HG02885 (cell line): Measurements from ENCODE around the gene SLC25A5.
"Not testable (repeated sequence)": the region's sequence is repeated elsewhere in the genome, so short reads cannot be mapped to it uniquely, and the experiment has no call there.

Experiments used
- ATAC-seq: cut with Tn5 transposase; IDR thresholded peaks from one replicate; pipeline ENCODE4 v1.9.1; 2021; ENCODE audit warnings: mild to moderate bottlenecking; ENCODE audit not compliant: unreplicated experiment, poor library complexity

The SLC25A5 gene

GRCh38 chrX:119467842-119468550 lies at the start of gene SLC25A5:
SLC25A5 (plus strand) TSS chrX:119468444; CDS start chrX:119468516, 72 bp downstream.
- peak; percentile 88 for ATAC-seq

DNA sequence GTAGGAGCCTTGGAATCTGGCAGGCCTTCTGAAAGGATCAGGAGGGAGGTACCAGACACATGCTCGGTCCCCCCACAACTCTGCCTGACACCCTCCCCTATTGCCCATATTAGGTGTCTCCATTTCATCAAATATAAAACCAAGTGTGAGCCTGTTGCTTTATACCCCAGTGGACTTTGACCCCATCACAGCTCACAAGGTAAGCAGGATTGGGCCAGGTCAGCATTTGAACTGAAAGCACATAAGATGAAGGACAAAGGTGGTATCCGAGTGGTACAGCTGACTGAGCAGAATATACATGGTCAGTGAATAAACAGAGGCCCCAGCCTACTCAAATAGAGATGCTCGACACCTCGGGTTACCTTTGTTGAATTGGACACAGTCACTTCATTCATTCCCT lies 49.1 kb upstream of the SLC25A5 start:
- ATAC-seq = no peak

- ATAC-seq = no peak
Observed at GRCh38 chrX:119419898-119420297, 48.3 kb upstream of the SLC25A5 start.

DNA sequence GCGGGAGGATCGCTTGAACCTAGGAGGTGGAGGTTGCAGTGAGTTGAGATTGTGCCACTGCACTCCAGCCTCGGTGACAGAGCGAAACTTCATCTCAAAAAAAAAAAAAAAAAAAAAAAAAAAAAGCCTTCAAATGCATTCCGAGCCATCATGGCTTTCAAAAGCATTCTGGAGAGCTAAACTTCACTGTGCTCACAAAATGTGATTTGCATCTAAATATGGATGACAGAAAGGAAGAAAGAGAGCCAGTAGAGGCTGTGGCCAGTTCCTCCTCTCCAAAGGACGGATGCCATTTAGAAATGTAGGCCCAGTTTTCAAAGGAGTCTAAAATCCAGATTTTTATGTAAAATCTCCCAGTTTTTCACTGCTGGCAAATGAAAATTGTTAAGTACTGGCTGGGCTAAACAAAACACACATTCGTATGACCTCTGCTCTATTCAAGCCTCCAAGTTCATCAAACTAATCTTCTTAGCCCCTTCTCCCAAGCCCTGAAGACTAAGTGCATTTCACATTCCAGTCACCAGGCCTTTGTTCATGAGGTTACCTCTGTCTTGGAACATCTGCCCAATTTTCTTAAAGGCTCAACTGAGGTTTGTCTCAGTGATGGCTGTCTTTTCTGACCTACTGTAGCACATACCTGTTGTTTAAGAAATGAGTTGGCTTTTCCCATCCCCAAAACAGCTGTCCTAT lies 47.1 kb upstream of the SLC25A5 start:
- no peak for ATAC-seq

GRCh38 chrX:119423631-119424030 lies 44.6 kb upstream of the SLC25A5 start:
- ATAC-seq = no peak

- no peak for ATAC-seq
Observed at GRCh38 chrX:119424999-119425398, 43.2 kb upstream of the SLC25A5 start.

DNA sequence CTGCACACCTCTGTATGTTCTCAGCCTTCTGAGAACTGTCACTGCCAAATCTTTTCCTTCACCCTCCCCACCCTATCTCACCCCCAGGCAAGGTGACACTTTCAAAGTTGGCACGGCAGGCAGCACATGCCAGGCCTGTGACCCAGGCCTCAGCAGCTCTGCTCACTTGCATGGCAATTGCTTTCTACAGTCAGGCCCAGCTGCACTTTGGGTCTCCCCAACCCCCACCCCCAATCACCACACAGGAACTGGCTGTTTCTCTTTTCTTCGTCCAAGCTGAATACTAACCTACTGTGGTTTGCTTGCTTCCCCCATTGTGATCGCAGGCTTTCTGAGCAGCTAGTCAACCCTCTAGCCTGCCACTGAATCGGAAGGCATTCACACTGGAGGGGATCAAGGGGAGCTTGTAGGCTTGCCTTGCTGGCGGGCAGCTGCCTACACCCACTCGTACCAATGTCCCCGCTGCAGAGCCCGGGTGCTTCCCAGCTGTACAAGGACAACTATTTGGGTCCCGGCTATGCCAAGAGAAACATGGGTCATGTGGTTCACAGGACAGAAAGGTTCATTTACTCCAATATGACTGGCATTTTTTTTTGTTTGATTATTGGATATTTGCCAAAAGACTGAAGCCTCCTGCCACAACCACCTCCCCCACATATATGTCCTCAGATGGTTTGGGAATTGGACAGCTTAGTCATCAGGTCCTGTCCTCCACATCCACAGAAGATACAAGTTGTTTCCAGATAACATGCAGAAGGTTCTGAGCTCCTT lies 41.0 kb upstream of the SLC25A5 start:
- ATAC-seq = peak; percentile 84

DNA sequence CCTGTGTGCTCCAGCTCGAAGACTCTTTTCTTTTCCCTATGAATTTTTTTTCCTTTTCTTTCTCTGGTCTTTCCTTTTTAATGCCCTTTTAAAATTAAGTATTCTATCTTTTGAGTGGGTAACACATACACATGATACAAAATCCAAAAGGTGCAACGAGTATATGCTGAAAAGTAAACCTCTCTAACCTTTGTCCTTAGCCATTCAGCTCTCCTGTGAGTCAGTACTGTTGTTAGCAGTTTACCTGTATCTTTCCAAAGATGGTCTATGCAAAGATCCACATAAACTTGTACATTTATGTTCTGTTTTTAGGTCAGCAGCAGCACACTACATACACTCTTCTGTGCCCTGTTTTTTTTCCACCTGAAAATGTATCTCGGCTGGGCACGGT lies 40.5 kb upstream of the SLC25A5 start:
- ATAC-seq = no peak

GRCh38 chrX:119429471-119429870 lies 38.8 kb upstream of the SLC25A5 start:
- no peak for ATAC-seq

DNA sequence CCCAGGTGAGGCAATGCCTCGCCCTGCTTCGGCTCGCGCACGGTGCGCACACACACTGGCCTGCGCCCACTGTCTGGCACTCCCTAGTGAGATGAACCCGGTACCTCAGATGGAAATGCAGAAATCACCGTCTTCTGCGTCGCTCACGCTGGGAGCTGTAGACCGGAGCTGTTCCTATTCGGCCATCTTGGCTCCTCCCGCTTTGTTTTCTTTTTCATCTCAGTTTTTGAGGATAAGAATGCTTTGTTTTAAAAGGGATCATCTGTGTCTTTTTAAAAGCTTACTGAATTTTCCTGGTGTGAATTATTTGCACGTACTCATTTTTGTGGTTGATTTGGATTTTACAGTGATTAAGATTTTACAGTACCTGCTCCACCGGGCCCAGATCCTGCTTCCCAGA lies 26.9 kb upstream of the SLC25A5 start:
- ATAC-seq = not testable (repeated sequence)

DNA sequence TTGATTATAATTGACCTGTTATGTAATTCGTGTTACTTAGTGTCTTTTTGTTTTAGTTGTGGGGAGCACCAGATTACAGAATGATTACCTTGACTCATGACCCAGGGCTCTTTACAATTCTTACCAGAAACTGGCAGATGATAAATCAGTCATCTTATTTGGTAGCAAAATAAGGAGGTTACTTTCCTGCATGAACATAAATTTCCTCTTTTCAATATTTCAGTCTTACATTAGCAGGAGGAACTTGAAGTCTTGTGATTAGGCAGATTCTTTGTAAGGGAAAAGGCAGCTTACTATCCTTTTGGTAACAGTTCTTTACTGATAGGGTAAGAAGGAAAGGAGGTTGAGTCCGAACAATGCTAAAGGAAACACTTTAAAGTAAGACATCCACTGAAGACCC lies 26.0 kb upstream of the SLC25A5 start:
- no peak for ATAC-seq

- ATAC-seq = no peak
Observed at GRCh38 chrX:119453202-119453601, 15.0 kb upstream of the SLC25A5 start.

DNA sequence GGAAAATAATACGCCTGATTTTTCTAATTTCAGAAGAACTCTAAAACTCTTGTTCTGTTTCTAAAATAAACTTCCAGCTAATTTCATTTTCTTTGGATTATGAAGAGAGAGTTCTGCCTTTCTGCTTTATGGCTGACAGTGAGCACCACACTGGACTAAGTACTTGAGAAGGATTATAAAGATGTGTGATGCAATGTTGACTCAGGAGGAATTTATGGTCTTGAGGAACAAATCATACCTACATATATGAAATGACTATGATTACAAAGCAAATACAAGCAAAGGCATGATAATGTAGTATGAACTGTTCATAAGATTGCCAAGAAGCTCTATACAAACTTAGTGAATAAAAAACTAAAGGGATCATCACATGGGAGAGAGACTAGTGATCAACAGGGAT lies 13.0 kb upstream of the SLC25A5 start:
- ATAC-seq = no peak

DNA sequence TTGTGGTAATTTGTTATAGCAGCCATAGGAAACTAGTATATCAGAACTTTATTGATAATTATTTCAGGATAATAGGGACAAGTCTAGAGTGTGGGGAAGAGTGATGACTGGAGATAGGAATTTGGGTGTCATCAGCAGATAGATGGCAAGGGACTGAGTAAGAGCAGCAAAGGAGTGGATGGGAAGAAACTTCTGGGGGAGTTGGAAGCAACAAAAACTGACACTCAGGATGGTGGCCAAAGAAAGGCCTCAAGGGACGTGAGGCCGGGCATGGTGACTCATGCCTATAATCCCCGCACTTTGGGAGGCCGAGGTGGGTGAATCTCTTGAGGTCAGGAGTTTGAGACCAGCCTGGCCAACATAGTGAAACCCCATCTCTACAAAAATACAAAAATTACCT lies 9.1 kb upstream of the SLC25A5 start:
- no peak for ATAC-seq

- ATAC-seq = no peak
Observed at GRCh38 chrX:119465555-119465954, 2.7 kb upstream of the SLC25A5 start.

GRCh38 chrX:119466970-119467369 lies 1.3 kb upstream of the SLC25A5 start:
- ATAC-seq = no peak

GRCh38 chrX:119467433-119467832 lies 811 bp upstream of the SLC25A5 start:
- no peak for ATAC-seq

DNA sequence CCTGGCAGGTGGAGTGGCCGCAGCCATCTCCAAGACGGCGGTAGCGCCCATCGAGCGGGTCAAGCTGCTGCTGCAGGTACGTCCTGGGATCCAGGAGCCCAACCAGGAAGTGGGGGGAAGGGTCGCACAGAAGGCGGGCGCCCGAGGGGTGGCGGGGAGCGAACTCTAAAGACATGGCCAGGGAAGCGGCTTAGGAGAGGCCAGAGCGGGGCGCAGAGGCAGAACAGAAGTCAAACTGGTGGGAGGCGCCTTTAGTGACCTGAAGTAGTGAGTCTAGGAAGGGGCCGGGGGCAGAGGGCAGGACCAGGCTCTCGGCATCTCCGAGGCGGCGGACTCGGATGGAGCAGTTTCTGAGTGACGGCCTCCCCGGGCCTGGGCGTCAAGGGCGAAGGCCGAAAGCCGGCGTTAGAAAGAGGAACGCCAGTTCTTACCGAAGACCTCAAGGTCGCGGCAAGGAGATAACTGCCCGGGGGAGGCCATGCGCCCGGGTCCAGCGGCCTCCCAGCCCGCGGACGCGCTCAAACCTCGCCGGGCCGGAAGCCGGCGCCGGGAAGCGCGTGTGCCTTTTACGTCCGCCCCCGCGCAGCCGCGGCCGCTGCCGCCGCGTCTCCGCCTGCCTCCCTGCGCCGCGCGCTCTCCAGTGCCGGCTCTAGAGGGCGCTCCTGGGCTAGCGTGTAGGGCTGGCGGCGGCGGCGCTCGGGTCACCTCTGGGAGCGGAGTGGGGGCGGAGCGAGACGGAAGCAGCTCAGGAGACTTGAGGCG lies 488 bp downstream of the SLC25A5 start:
- peak; percentile 74 for ATAC-seq

GRCh38 chrX:119469313-119469635 lies 1.0 kb downstream of the SLC25A5 start:
- ATAC-seq = no peak

DNA sequence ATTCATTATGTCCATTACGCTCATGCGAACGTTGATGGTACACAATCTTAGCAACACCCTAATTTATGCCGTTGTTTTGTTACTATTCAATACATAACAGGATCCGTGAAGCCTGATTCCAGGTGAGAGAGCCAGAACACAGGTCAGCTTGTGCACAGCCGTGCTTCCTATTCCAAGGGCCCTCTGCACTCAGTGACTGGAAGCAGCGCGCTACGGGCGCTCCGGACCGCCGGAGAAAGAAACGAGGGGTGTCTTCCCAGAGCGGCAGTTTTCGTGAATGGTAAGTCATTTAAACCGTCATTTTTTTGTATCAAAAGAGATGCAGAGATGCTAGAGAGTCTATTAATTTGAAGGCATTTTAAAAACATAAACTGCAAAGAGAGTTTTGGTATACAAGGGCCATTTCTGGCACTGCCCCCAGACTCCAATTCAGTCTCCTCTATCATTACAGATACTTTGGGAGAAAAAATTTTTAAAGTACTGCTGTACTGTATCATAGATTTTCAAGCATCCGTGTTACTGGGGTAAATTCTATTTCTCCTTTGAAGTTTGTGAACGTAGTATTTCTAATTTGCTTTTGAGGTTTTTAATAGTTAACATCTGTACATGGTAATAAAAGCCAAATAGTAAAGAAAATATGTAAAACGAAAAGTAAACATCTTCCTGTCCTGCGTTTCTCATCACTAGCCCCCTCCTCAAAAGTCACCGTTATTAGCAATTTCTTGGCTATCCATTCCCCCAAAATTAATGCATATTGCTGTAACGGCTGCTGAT lies 6.6 kb downstream of the SLC25A5 start:
- ATAC-seq = no peak
